PC-9 (cell line): ENCODE measurements around the gene NRGN. TPM values are rescaled to one million over a fixed set of nuclear protein-coding genes. Genes with fewer than 3 reads are reported as not detected.

Source experiments
- BruUV-seq: library from RNA; stranded (reverse); fragments of 400-500 nt; replicated peaks from 2 replicates; lab custom pipeline; 2021; lab: Mats Ljungman, UMichigan
- CTCF ChIA-PET: fragments of 300-600 bp; sonication (Branson Sonifier 250); formaldehyde crosslinking; loops from one replicate; lab custom pipeline; 2022; ENCODE audit warnings: antibody characterized with exemption; lab: Charles Lee
- POLR2A ChIA-PET: fragments of 300-600 bp; sonication (Branson Sonifier 250); formaldehyde crosslinking; loops from one replicate; lab custom pipeline; 2022; ENCODE audit warnings: antibody characterized with exemption; ENCODE audit not compliant: unreplicated experiment; lab: Charles Lee
- DNase-seq, 2 experiments: peaks; one replicate each; pipeline versions ENCODE4 v3.0.0 to v3.0.0-alpha.2; 2015 to 2022; ENCODE audit warnings: mixed read lengths in 1 of 2
- H2AFZ ChIP-seq: fragments of 200-600 bp; sonication (generic); 2 replicates; pipeline ENCODE4 v1.8.1; 2017; ENCODE audit warnings: antibody characterized with exemption
- H3F3A ChIP-seq: fragments of 200-600 bp; sonication (generic); 2 replicates; pipeline ENCODE4 v1.8.1; 2017; ENCODE audit warnings: antibody characterized with exemption, mild to moderate bottlenecking, low read depth; ENCODE audit not compliant: insufficient read depth
- H3K27ac ChIP-seq: fragments of 200-600 bp; sonication (generic); 2 replicates; pipeline ENCODE4 v1.6.1; 2016; ENCODE audit warnings: mixed run types
- H3K27me3 ChIP-seq: fragments of 200-600 bp; sonication (generic); 2 replicates; pipeline ENCODE4 v1.6.1; 2016; ENCODE audit warnings: low read depth, mixed run types; ENCODE audit not compliant: insufficient read depth
- H3K36me3 ChIP-seq: fragments of 200-600 bp; sonication (generic); 2 replicates; pipeline ENCODE4 v1.6.1; 2016; ENCODE audit warnings: low read depth, mixed run types
- H3K4me1 ChIP-seq: fragments of 200-600 bp; sonication (generic); replicated peaks from 2 replicates; pipeline ENCODE4 v1.6.1; 2016; ENCODE audit warnings: mixed run types; ENCODE audit not compliant: insufficient read depth
- H3K4me2 ChIP-seq: fragments of 200-600 bp; sonication (generic); 2 replicates; pipeline ENCODE4 v1.6.1; 2017; ENCODE audit warnings: mixed run types
- H3K4me3 ChIP-seq: fragments of 200-600 bp; sonication (generic); 2 replicates; pipeline ENCODE4 v1.6.1; 2016; ENCODE audit warnings: mixed run types
- H3K79me2 ChIP-seq: fragments of 200-600 bp; sonication (generic); 2 replicates; pipeline ENCODE4 v1.6.1; 2017; ENCODE audit warnings: low read depth, mixed run types
- H3K9me2 ChIP-seq: fragments of 200-600 bp; sonication (generic); 2 replicates; pipeline ENCODE4 v1.8.1; 2017; ENCODE audit warnings: mild to moderate bottlenecking; ENCODE audit not compliant: insufficient read depth
- H3K9me3 ChIP-seq: fragments of 200-600 bp; sonication (generic); 2 replicates; pipeline ENCODE4 v1.8.1; 2016; ENCODE audit warnings: low read depth; ENCODE audit not compliant: insufficient read depth
- H4K20me1 ChIP-seq: fragments of 200-600 bp; sonication (generic); 2 replicates; pipeline ENCODE4 v1.8.1; 2017; ENCODE audit not compliant: insufficient read depth
- EZH2 ChIP-seq: fragments of 200-600 bp; sonication (generic); IDR thresholded peaks from 2 replicates; pipeline ENCODE4 v1.8.0; 2017; ENCODE audit warnings: antibody characterized with exemption, low read depth
- intact Hi-C: fragments of 100-400 bp; cut with micrococcal nuclease; formaldehyde crosslinking; loops from one replicate; pipeline ENCODE4 v1.10.0; 2022; ENCODE audit not compliant: unreplicated experiment
- total RNA-seq: library from RNA; stranded (reverse); gene quantifications from 2 replicates; pipeline ENCODE4 v1.2.3, GENCODE V29; 2021
- TF ChIP-seq, protein P1 (sequence below): fragments of 200-600 bp; sonication (generic); conservative IDR thresholded peaks from 2 replicates; pipeline ENCODE4 v1.6.1; 2017; ENCODE audit warnings: mixed run types, antibody characterized with exemption, mild to moderate bottlenecking, moderate library complexity

NRGN gene
- total RNA-seq, 1 experiment from 2014 or later = 10.2 TPM

DNA sequence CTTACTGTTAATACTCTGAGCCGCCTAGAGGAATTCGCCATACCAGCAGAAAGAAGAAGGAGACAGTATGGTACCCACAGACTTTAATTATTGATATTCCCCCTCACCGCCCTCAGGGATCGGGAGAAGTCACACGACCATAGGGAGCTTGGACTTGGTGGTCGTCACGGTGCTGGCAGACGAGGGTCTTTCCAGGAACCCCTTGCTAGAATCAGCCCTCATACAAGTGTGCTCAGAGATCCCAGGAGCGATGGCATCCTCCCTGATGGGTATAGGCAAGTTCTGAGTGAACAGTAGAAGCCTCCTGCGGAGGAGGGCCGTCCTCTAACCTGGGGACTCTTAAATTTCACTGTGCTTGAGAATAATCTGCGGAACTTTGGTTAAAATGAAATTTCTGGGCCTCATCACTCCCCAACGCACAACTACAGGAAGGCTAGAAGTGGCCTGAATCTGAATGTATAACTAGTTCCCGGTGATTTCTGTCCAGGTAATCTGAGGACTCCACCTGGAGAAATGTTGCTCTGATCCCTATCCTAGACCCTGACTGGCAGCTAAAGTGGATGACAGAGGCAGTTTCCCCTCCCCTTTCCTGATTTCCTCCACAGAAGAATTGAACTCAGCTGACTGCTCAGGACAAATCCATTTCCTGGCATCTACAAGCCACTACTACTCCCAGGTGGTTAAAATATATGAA, 7.8 kb downstream of the NRGN start:
- intact Hi-C loops = loop anchor here (2.0 to 10.0 kb wide), 3 partner anchors 47 to 845 kb away; partner anchors contain the start of gene STT3A
- peak overlapping the region; percentile 90 for H3K27ac ChIP-seq
- DNase-seq = no peak
- 0 out of 2 replicates have a peak, but pooled peaks cover 3% of the 10 kb centered on the region for H3K36me3 ChIP-seq
- POLR2A ChIA-PET = no interaction called here
- no peaks in the 10 kb centered on the region for H3K9me2 ChIP-seq
- H3K27me3 ChIP-seq = no peaks in the 10 kb centered on the region
- peaks cover 48% of the 10 kb centered on the region for H3K4me1 ChIP-seq
- no peak overlapping the region for H2AFZ ChIP-seq
- TF ChIP-seq EZH2 = no peak
- TF ChIP-seq, protein P1, sequence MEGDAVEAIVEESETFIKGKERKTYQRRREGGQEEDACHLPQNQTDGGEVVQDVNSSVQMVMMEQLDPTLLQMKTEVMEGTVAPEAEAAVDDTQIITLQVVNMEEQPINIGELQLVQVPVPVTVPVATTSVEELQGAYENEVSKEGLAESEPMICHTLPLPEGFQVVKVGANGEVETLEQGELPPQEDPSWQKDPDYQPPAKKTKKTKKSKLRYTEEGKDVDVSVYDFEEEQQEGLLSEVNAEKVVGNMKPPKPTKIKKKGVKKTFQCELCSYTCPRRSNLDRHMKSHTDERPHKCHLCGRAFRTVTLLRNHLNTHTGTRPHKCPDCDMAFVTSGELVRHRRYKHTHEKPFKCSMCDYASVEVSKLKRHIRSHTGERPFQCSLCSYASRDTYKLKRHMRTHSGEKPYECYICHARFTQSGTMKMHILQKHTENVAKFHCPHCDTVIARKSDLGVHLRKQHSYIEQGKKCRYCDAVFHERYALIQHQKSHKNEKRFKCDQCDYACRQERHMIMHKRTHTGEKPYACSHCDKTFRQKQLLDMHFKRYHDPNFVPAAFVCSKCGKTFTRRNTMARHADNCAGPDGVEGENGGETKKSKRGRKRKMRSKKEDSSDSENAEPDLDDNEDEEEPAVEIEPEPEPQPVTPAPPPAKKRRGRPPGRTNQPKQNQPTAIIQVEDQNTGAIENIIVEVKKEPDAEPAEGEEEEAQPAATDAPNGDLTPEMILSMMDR = no peak
- H3K79me2 ChIP-seq = peaks cover 21% of the 10 kb centered on the region
- CTCF ChIA-PET = interaction anchor here (1.2 to 2.0 kb wide), 3 partner anchors 16 to 46 kb away, joined by 5 to 10 read pairs (median 7); no protein-coding TSS in a partner anchor
- H3K4me2 ChIP-seq = peak overlapping the region; percentile 83
- H3K4me3 ChIP-seq = peak overlapping the region; percentile 35; the same call in 1 of the 2 replicates
- H3F3A ChIP-seq = peaks cover 41% of the 10 kb centered on the region
- H4K20me1 ChIP-seq = no peaks in the 10 kb centered on the region
- BruUV-seq = no TSS peak
- no peaks in the 10 kb centered on the region for H3K9me3 ChIP-seq

DNA sequence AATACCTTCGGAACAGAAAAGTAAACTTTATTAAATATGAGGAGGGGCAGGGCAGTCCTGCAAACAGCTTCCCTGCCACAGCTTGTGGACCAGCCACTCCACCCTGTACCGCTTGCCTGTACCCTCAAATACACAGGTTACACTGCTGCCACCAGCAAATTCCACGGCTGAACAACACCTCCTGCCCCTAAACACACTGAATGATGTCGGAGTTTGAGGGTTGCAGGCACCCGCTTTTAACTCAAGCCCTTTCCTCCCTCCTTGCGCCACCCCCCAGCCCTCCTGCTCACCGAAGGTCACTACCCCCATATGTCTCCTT, 8.3 kb downstream of the NRGN start:
- peaks cover 39% of the 10 kb centered on the region for H3F3A ChIP-seq
- H3K27me3 ChIP-seq = no peaks in the 10 kb centered on the region
- peak overlapping the region; percentile 36; the same call in 1 of the 2 replicates for H3K4me3 ChIP-seq
- no peak overlapping the region for H2AFZ ChIP-seq
- peak overlapping the region; percentile 83 for H3K4me2 ChIP-seq
- intact Hi-C loops = loop anchor here (5.0 to 10.0 kb wide), 2 partner anchors 47 to 844 kb away; partner anchors contain the start of gene STT3A
- H3K9me2 ChIP-seq = no peaks in the 10 kb centered on the region
- no peak for TF ChIP-seq EZH2
- TF ChIP-seq, protein P1 = no peak
- peaks cover 23% of the 10 kb centered on the region for H3K79me2 ChIP-seq
- 0 out of 2 replicates have a peak, but pooled peaks cover 3% of the 10 kb centered on the region for H3K36me3 ChIP-seq
- H3K27ac ChIP-seq = peak overlapping the region; percentile 90
- H3K4me1 ChIP-seq = peaks cover 53% of the 10 kb centered on the region
- BruUV-seq = no TSS peak
- ChIA-PET CTCF (interaction anchor here (2.0 kb wide), 1 partner anchor 46 kb away, joined by 10 read pairs; no protein-coding TSS in a partner anchor), POLR2A (no interaction called here)
- H3K9me3 ChIP-seq = no peaks in the 10 kb centered on the region
- DNase-seq = no peak
- H4K20me1 ChIP-seq = no peaks in the 10 kb centered on the region

DNA sequence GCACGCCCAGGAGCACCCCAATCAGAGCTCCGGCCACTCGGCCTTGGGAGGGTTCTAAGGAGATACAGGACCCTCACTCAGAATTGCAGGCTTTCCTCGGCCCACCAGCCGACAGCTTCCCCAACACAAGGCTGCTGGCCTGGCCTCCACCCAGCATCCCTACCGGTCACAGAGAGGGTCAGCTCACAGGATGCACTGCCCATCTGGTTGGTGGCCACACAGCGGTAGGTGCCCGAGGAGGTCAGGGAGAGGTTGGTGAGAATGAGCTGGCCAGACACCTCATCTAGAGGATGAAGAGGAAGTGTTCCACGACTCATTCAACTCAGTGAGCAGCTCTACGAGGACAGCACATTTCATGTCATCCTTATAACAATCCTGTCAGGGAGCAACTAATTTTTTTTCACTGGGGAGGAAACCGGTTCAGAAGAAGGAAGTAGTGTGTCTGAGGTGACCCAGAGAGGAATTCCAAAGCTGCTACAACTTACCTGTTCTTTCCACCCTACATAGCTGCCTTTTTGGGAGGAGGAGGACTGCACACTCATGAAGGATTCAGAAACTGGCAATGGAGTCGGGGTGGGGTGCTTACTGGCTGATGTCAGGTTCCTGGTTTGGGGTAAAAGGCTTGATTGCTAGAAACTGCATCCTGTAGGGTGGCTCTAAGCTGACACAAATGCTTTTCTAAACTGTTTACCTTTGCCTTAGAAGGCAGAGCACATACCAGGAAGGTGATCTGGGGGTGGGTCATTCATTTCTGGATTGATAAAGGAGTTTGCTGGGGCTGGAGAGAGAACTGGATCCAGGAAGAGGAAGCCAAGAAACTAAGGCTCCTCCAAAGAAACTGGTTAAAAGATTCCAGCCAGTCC, 9.0 kb downstream of the NRGN start:
- Histone ChIP-seq H3K9me2 (no peaks in the 10 kb centered on the region), H3K4me2 (peak overlapping the region; percentile 83), H2AFZ (peak overlapping the region; percentile 2; the same call in 1 of the 2 replicates), H3K27me3 (no peaks in the 10 kb centered on the region), H4K20me1 (no peaks in the 10 kb centered on the region), H3K9me3 (no peaks in the 10 kb centered on the region), H3F3A (peaks cover 39% of the 10 kb centered on the region), H3K36me3 (0 out of 2 replicates have a peak, but pooled peaks cover 3% of the 10 kb centered on the region), H3K27ac (peak overlapping the region; percentile 90), H3K79me2 (peaks cover 23% of the 10 kb centered on the region), H3K4me1 (peaks cover 60% of the 10 kb centered on the region), H3K4me3 (peak overlapping the region; percentile 36)
- peak; percentile 38 to 96 for DNase-seq
- no TSS peak for BruUV-seq
- CTCF ChIA-PET = interaction anchor here (1.0 kb wide), 1 partner anchor 14 kb away, joined by 3 read pairs; the partner anchor contains the start of gene ESAM
- POLR2A ChIA-PET = interaction anchor here (0.6 to 0.8 kb wide), 3 partner anchors 15 to 21 kb away, joined by 5 to 16 read pairs (median 5); no protein-coding TSS in a partner anchor
- no peak for TF ChIP-seq EZH2
- TF ChIP-seq, protein P1 = no peak
- intact Hi-C loops = loop anchor here (5.0 to 10.0 kb wide), 2 partner anchors 46 to 844 kb away; partner anchors contain the start of gene STT3A
